Activated T-cell treated with anti-CD3 and anti-CD28 coated beads, Interleukin-2, amount 50 U/mL, for 48 hours (primary cell): ENCODE data around the gene SV2B.

Source experiments
- DNase-seq, 2 experiments: peaks; one replicate each; pipeline ENCODE4 v3.0.0-alpha.2; 2020

The SV2B gene

DNA sequence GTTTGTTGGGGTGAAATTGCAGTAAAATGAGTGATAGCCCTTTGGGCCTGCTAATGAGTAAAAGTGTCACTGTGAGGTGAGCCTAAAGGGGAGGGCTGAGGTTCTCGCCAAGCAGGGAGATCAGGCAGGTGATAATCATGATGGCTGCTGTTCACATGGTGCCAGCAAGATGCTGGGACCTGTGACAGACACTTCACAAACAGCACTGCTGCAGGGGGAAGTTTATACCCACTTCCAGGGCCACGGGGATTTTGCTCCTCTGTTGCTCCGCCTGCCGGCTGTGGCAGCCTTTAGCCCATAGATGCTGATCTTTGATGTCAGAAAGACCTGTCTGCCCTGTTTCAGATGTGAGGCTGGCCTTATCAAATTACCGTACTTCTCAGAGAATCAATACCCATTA, 96.7 kb downstream of the SV2B start:
- no peak for DNase-seq

DNA sequence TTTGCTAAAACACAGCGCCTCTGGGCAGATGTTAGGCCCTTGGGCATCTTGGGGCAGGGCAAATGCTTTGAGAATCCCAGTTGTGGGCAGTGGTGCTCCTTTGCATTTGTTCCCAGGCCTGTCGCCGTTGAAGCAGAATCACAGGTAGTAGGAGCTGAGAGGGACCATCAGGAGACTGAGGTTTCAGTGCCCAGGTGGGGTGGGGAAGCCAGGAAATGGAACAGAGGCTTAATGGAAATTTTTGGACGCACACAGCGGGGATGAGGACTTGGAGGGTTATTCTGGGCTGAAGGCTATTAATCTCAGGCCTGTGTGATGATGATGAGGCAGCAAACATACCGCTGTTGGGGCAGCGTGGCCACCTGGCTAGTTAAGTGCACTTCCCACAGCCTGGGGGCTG, 99.5 kb downstream of the SV2B start:
- no peak for DNase-seq

DNA sequence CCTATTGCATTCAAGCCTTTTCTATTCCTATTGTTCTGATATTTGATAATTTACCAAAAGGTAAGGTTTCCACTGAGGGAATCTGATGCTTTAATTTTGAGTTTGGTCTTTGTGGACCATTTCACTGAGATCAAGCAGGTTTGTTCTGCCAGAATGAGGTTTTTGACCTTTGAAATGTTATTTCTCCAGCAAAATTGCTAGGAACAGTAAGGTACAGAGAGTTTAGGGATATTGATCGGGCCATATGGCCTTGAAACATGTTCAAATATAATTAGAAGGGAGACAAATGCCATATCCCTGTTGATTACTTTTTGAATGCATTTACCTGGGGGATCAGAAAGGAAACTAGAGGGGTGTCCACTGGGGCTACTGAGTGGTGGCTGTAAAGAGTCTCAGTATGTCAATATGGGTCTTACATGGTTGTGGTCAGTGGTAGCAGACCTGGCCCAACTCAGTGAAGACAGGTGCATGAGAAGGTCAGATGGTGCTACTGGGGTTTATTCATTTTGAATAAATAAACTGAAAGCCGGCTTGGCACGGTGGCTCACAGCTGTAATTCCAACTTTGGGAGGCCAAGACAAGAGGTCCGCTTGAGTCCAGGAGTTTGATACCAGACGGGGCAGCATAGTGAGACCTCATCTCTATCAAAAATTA, 100.2 kb downstream of the SV2B start:
- no peak for DNase-seq

DNA sequence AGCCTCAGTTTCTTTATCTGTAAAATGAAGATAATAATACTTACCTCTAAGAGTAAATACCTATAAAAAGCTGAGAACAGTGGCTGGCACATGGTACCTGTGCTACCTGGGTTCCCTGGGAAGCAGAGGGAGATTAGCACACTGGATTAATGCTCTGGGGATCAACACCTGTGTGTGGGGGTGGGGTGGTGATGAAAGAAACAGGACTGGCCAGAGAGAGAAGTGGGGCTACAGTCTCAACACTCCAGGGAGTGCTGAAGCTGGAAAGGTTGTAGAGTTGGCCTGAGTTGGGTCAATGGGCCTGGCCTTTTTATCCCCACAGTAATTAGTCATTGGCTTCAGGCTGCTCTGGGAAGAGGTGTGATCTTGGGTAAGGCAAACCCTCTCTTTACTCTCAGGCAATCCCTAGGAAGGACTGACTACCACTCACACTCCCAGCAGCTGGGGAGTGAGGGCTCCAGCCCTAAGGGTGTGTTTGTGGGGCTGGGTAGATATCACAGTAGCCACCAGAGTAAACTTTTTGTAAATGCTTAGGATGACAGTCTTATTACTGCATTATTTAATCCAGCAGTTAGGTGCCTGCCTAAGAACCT, 102.5 kb downstream of the SV2B start:
- no peak for DNase-seq

DNA sequence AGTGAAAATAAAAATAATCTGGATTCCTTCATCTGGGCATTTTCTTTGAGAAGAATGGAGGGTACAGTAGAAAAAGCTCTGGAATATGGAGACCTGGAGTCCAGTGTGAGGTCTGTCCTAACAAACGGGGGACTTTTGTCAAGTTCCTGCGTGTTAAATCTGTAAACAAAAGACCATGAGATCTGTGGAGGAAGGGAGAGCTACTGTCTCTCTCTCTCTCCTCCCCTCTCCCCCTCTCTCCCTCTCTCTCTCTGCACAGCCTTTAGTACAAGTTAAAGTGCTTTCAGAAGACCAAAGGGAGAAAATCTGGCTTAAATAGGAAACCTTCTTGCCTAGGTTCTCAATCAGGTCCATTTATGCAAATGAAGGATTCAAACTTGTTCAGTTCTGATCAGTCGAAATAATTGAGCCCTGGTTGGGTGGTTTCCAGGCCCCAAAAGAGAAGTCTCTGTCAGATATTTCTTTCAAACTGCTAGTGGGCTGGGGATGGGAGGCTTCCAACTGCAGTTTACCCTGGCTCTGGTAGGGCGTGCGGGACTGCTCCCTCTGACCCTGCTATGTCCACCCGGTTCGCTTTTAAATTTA, 103.7 kb downstream of the SV2B start:
- DNase-seq = no peak

DNA sequence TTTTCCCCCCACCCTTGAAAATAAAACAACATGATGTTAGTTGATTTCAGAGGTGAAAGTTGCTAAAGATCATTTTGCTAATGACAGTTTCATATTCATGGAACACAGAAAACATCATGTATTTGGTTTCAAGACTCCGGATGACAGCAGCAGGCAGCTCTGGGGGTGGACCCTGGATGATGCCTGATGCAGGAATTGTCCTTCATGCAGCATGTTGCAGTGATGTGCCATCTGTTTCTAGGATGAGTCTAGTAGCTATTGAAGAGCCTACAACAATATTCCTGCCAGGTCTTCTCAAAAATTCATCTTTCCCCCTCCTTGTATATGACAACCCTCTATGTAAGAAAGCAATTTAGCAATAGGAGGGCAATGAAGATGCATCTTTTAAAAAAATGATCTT, 108.3 kb downstream of the SV2B start:
- no peak for DNase-seq

DNA sequence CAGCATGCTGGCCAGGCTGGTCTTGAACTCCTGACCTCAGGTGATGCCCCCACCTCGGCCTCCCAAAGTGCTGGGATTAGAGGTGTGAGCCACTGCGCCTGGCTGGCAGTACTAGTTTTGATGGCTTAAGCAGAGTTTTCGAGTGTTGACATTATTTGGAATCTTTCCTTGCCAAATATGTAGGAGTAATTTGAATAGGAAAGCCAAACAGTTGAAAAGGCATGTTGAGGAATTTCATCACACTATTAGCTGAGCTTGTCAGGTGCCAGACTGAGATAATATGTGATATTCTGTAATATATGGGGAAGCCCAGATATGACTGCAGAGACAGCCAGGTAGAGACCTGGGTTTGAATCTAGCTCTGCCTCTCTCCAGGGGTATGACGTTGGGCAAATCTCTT, 109.3 kb downstream of the SV2B start:
- no peak for DNase-seq

DNA sequence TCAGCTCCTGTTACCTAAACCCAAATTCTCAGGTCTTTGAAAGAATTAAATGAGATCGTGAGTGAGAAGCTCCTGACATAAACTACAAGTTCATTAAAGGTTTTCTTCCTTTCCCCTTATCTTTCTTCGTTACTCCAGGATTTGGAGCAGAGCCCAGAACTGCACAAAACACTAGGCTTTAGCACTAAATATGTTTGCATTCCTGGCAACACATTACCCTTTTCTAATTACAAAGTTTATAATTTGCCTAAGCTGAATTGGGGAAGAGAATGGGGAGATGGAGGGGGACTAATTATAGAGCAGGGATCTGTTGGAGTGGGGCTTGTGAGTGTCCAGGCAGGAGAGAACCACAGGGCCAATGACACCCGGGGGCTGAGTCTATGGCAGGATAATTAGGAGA, 109.7 kb downstream of the SV2B start:
- no peak for DNase-seq

DNA sequence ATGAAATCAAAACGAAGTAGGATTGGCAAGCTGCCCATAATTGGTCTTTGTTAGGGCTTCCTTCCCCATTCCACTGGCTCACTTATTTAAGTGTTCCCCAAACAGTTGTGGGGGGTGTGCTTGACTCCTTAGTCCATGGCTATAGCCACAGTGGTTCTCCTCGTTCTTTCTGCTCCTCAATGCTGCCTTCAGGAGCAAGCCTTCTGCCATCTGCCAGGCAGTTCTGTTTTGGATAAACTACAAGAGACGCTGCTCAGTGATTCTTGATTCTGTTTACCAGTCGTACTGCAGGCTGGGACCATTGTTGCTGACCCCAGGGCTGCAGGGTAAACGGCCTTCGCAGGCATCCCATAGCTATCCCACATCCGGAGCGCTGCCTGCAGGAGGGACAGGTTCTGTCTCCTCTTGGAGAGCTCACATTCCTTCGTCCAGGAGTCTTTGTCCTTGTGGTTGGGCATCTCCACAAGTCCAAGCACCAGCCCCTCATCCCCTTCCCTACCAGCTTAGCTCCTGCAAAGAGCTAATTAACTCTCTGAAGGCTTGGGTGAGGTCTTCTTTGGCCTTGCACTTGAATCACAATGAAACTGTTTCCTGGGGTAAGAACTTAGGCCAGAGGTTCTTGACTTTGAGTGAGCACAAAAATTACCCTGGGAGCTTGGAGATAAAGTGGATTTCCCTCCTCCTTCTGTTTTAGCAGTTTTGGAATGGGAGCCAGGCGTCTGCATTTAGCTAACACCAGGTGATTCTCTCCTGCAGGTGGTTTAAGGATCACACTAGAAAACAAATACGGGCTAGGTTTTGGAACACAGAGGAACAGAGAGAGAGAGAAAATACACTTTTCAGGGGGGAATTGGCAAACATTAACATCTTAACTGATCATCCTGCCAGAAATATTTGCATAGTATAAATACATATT, 114.9 kb downstream of the SV2B start:
- DNase-seq = no peak

DNA sequence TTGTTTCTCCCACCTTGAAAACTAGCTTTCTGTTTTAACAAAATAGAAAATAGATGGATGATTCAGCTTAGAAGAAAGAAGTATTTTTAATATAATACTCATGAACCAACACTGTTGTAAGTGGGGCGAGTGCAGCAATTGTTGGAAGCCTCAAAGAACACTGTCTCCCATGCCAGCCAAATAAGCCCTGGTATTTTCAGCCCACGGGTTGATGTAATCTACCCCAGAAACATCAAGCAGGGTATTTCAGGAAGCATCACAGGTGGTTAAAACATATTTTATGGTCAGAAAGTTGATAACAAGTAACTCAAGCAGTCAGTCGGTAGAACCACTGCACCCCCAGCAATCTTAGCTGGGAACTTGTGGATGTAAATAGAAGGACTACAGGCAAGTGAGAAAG, 115.9 kb downstream of the SV2B start:
- no peak for DNase-seq

DNA sequence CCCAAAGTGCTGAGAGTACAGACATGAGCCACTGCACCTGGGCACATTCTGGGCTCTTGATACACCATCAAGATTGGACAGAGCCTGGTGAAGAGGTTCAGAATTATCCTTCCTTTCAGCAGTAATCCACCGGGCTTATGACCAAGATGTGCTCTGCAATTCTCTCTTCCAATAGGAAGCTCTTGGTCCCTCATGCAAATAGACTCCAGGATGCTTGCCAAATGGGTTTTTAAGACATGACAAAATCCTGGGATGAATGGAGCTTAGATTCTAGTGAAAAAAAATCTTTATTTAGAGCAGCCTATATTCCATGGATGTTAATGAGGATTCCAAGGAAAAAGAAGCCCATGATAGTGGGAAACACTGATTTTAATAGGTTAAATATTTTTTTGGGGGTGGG, 119.1 kb downstream of the SV2B start:
- no peak for DNase-seq

DNA sequence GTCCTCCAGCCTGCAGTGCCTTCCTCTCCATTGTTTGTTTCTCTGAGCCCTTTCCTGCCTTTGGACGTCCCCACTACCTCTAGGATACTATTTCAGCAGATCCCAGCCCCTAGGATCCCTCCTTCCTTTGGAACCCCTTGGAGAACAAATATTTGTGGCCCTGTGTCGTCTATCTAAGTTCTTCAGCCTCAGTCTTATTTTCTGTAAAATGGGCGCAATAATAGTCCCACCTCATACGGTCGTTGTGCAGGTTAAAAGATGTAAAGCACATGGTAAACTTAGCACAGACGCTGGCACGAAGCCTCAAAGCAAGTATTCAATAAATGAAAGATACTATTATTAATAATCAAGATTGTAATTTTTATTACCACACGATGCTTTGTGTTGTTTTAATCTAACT, 122.0 kb downstream of the SV2B start:
- no peak for DNase-seq

DNA sequence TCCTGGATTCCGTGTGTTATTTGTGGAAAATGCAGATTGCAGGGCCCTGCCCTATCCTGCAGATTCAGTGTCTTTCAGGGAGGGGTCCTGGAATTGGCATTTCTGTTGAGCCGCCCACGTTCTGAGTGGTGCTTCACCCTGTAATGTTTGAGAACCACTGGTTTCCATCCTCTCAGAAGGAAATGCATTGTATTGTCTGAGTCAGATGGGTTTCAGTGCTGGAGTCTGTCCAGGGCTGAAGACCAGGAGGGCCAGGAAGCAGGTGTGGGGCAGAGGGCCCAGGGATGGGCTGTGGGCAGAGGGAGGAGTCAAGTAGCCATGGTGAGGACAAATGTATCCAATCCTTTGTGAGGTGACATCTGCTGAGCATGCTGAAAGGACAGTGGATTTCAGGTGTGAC, 123.8 kb downstream of the SV2B start:
- no peak for DNase-seq

DNA sequence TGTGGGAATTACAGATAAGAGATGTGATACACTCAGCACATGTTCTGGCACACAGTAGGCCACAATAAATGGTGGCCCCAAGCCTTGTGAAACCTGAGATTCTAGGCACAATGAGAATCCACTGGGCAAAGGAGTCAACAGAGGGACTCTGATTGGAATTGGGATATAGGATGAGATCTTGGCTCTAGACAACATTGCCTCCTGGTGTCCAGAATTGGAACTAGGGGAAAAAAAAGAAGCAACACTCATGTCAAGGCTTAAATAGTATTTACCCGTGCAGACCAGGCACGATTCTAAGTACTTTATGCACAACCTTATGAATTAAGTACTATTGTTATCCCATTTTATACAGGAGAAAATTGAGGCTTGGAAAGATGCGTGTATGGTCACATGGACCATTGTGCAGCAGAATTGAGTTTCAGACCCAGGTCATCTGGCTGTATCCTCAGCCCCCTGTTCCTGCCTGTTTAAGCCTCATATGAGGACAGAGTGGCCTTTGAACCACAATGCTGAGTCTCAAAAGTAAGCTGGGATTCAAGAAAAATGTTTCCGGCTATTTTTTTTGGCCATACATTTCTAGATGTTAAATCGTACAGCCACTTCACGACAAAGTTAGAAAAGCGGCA, 124.8 kb downstream of the SV2B start:
- no peak for DNase-seq

DNA sequence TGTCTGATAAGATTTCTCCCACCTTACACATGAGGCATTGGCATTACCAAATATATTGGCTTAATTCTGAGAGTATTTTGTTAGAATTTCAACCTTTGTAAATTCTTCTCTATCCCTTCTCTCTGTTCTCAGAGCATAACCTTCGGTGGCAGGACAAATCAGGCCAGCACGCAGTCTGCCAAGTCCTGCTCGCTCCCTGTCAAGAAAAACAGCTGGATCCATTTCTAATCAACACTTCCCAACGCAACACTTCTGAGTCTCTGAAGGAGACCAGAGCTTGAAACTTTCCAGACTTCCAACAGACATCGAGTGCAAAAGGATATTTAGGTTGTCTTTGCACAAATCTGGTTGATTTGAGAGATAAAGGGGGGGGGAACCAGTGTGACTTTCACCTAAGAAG, 125.7 kb downstream of the SV2B start:
- DNase-seq = no peak

DNA sequence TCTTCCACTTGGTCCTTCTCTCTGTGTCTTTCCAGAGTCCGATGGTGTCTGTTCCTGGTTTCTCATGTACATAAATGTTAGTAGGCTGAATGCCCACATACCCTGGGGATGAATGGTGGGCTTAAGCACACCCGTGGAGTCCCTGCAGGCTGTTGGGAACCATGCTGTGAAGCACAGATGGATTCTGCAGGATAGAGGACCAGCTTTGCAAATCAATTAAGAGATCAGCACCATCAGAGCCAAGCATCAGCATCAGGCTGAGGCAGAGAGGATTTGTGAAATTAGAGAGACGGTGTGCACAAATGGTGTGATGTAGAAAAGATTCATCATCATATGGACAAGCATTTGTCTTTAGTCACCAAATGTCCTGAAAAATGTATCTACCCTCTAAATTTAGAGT, 127.1 kb downstream of the SV2B start:
- DNase-seq = no peak

DNA sequence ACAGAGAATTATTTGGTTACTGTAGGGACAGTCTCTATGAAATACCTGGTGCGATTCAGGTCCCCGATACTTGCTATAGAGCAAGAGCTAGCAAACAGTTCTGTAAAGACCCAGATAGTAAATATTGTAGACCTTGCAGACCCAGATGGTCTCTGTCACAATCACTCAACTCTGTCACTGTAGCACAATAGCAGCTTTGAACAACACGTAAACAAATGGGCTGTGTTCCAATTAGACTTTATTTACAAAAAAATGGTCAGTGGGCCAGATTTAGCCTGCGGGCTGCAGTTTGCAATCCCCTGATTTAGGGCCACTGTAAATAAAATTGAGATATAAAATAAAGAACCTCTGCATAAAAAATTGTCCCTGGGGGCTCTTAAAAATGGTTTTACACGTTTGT, 127.7 kb downstream of the SV2B start:
- DNase-seq = no peak

DNA sequence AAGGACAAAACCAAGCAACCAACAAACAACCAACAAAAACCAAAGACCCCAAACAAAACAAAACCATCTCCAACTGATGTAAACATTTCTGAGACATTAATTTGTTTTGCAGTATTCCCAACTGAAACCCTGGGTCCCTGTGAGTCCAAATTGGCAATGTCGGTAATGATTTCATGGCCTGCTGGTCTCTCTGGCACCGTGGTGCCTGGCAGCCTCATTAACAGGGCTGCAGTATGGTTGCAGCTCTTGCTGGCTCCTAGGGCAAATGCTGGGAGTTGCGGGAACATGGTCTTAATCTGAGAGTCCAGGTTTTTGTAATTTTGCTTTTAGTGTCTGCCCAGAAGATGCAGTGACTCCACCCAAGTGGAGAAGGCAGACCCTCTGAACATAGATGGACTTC, 128.3 kb downstream of the SV2B start:
- no peak for DNase-seq

DNA sequence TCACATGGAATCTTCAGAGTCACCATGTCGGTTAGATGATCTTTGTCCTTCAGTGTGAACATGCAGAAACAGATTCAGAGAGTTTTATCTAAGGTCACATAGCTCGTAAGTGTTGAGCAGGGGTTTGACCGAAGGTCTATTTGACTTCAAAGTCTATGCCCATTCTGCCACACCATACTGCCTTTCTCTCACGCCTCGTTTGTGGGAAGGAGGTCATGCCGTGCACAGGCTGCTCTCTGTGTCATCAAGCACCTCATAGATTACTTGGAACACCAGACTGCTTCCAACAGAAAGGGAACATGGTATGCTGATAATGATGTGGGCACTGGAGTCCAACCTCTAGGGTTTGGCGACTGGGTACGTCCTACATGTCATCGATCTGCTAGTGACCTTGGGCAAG, 128.8 kb downstream of the SV2B start:
- DNase-seq = no peak

DNA sequence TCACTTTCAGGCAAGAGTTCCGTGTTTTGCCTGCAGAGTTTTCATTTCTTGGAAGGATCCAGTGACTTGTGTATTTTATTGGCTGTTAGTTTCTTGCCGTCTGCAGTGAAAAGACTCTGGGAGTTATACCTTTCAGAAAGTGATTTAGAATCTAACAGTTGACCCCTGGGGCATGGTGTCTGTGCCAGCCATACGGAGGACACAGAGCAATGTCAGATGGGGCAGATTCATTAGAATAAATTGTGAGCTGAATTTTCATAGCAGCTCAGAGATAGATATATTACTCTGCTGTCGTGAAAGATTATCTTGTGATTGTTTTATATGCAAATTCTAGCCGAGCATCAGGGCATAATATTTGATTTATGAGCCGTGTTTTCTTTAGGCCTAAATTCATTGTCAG, 131.6 kb downstream of the SV2B start:
- no peak for DNase-seq

DNA sequence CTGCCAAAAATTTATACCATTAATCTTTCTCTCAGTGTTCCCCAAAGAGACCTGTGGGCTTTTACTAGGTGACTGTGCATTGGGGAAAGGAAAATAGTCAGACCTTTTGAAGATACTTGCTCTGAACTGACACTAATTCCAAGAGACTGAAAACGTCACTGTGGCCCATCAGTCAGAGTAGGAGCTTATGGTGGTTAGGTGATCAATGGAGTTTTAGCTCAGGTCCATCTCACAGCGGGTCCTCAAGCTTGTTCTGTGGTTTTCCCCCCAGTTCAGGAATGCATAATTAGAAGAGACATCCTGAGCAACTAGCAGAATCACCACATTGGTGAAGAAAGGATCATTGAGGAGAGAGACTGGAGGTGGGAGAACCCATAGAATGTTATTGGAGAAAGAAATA, 134.7 kb downstream of the SV2B start:
- no peak for DNase-seq

DNA sequence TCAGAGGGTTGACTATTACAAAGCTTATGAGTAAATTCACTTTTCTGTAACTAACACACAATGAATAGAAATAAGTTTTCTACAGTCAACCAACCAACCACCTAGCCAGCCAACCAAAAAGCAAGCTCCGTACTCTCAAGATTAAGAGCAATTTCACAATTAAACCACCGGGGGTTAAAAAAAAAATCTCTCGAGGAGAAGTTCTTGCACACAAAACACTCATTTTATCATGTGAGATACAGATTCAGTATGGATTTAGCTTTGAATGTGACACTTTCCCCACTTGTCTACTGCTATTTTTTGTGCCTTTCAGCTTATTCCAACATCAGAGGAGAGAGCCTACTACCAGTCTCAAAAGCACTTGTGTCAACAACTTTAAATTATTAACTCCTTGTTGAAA, 135.3 kb downstream of the SV2B start:
- DNase-seq = no peak

DNA sequence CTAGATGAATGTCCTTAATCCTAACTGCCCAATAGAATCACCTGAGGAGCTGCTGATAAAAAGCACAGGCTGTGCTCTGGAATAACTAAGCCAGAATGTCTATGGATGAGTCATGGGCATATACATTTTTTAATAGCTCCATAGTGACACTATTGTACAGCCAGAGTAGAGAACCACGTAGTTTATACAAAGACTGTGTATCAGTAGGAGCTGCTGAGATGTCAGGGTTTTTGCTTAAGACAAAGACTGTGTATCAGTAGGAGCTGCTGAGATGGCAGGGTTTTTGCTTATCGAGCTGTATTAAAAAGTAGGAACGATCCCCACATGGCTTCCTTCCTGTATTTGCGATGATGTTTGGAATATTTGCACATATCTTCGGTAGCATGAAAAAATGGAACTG, 137.4 kb downstream of the SV2B start:
- DNase-seq = no peak
